Mononuclear cell (primary cell): Measurements from ENCODE around the gene ZCCHC17. TPM values are rescaled to one million over a fixed set of nuclear protein-coding genes. Genes with fewer than 3 reads are reported as not detected.

Experiments
- H3K27me3 ChIP-seq: 2 replicates; pipeline ENCODE4 v1.6.0; 2011; ENCODE audit warnings: low read length, control low read depth; ENCODE audit not compliant: insufficient read depth
- H3K4me1 ChIP-seq: 2 replicates; pipeline ENCODE4 v1.5.1; 2011; ENCODE audit warnings: mild to moderate bottlenecking, low read length, control low read depth; ENCODE audit not compliant: insufficient read depth
- H3K4me3 ChIP-seq: 2 replicates; pipeline ENCODE4 v1.5.1; 2011; ENCODE audit warnings: mild to moderate bottlenecking, low read length, moderate library complexity
- H3K9me3 ChIP-seq: 2 replicates; pipeline ENCODE4 v1.5.1; 2011; ENCODE audit warnings: low read depth, mild to moderate bottlenecking, control low read depth, low read length
- total RNA-seq: library from RNA; depleted of rRNA; stranded (reverse); fragments of >200 nt; gene quantifications from one replicate; pipeline ENCODE4 v1.2.3, GENCODE V29; 2012

Gene ZCCHC17
- total RNA-seq, 1 donor = 9.1 TPM

- Histone ChIP-seq H3K9me3 (no peaks in the 10 kb centered on the region), H3K4me1 (peaks cover 10% of the 10 kb centered on the region), H3K27me3 (peaks cover 20% of the 10 kb centered on the region), H3K4me3 (no peak overlapping the region)
Measured at GRCh38 chr1:31408788-31409318, 112.0 kb downstream of the ZCCHC17 start.

- peaks cover 34% of the 10 kb centered on the region for H3K27me3 ChIP-seq
- H3K4me1 ChIP-seq = peaks cover 14% of the 10 kb centered on the region
- no peaks in the 10 kb centered on the region for H3K9me3 ChIP-seq
- no peak overlapping the region for H3K4me3 ChIP-seq
Measured at GRCh38 chr1:31409946-31410858, 113.4 kb downstream of the ZCCHC17 start.

- H3K27me3 ChIP-seq = peaks cover 37% of the 10 kb centered on the region
Measured at GRCh38 chr1:31410871-31411270, 114.0 kb downstream of the ZCCHC17 start.

GRCh38 chr1:31412205-31412604 lies 115.4 kb downstream of the ZCCHC17 start:
- H3K4me3 ChIP-seq = no peak overlapping the region
- no peaks in the 10 kb centered on the region for H3K9me3 ChIP-seq
- peaks cover 14% of the 10 kb centered on the region for H3K4me1 ChIP-seq
- H3K27me3 ChIP-seq = peaks cover 37% of the 10 kb centered on the region

More at GRCh38 chr1:31410871-31411270, 114.0 kb downstream of the ZCCHC17 start:
- Histone ChIP-seq H3K9me3 (no peaks in the 10 kb centered on the region), H3K4me3 (no peak overlapping the region), H3K4me1 (peaks cover 14% of the 10 kb centered on the region)

GRCh38 chr1:31412732-31413404 lies 116.0 kb downstream of the ZCCHC17 start, which contains the start of gene SERINC2:
Gene SERINC2, plus strand, starts transcription at chr1:31413213. Its CDS starts 53 bp downstream, at chr1:31413266.
- Histone ChIP-seq H3K9me3 (no peaks in the 10 kb centered on the region), H3K27me3 (peaks cover 37% of the 10 kb centered on the region), H3K4me3 (peak within 1 kb of the TSS; percentile 38), H3K4me1 (peaks cover 14% of the 10 kb centered on the region)

GRCh38 chr1:31413405-31414001 lies 116.7 kb downstream of the ZCCHC17 start:
- H3K9me3 ChIP-seq = no peaks in the 10 kb centered on the region
- H3K4me3 ChIP-seq = peak overlapping the region; percentile 38

More at GRCh38 chr1:31413405-31414001, 116.7 kb downstream of the ZCCHC17 start:
- Histone ChIP-seq H3K4me1 (peaks cover 14% of the 10 kb centered on the region), H3K27me3 (peaks cover 37% of the 10 kb centered on the region)

Other genes starting within 250 kb of the ZCCHC17 start
- gene PUM1, start 231.3 kb upstream of the ZCCHC17 start, total RNA-seq = 154 TPM
- gene NKAIN1, start 57.1 kb upstream of the ZCCHC17 start, total RNA-seq = under 0.01 TPM
- 75.8 TPM for gene SNRNP40, start 244 bp upstream of the ZCCHC17 start, total RNA-seq
- not detected for gene FABP3, start 76.0 kb downstream of the ZCCHC17 start, total RNA-seq
- gene SERINC2, start 116.2 kb downstream of the ZCCHC17 start, total RNA-seq = 1.4 TPM